H1 (cell line): Measurements from ENCODE around the gene GAK. TPM values are rescaled to one million over a fixed set of nuclear protein-coding genes. Genes with fewer than 3 reads are reported as not detected.

ENCODE experiments used
- CTCF ChIA-PET: fragments of 300-600 bp; sonication (Branson Sonifier 250); formaldehyde crosslinking; loops from one replicate; lab custom pipeline; 2021; ENCODE audit not compliant: partially characterized antibody; lab: Charles Lee
- POLR2A ChIA-PET: fragments of 300-600 bp; sonication (Branson Sonifier 250); formaldehyde crosslinking; loops from one replicate; lab custom pipeline; 2021; ENCODE audit warnings: inconsistent platforms; ENCODE audit not compliant: partially characterized antibody; lab: Charles Lee
- DNase-seq, 2 experiments: peaks; one replicate each; pipeline versions ENCODE4 v3.0.0 to v3.0.0-alpha.2; 2010 to 2022; ENCODE audit warnings: low spot score in 2 of 2, low read depth in 1 of 2, mixed read lengths in 1 of 2
- FAIRE-seq: peaks from 2 replicates; lab custom pipeline; 2011; peaks lifted over from hg19 to GRCh38; lab: Jason Lieb, UNC
- H2AFZ ChIP-seq: 2 replicates; pipeline ENCODE4 v1.8.1; 2012; ENCODE audit warnings: low read length, inconsistent platforms
- H2AK5ac ChIP-seq: 2 replicates; pipeline ENCODE4 v1.6.1; 2013; ENCODE audit warnings: low read depth, low read length
- H2BK120ac ChIP-seq: replicated peaks from 2 replicates; pipeline ENCODE3; 2013; ENCODE audit warnings: low read depth, low read length, inconsistent platforms
- H2BK12ac ChIP-seq: 2 replicates; pipeline ENCODE4 v1.6.1; 2013; ENCODE audit warnings: low read depth, low read length
- H2BK15ac ChIP-seq: 2 replicates; pipeline ENCODE4 v1.6.1; 2013; ENCODE audit warnings: low read length
- H2BK20ac ChIP-seq: 2 replicates; pipeline ENCODE4 v1.6.1; 2013; ENCODE audit warnings: low read length
- H2BK5ac ChIP-seq: 2 replicates; pipeline ENCODE4 v1.6.1; 2013; ENCODE audit warnings: low read depth, low read length
- H3K14ac ChIP-seq: 2 replicates; pipeline ENCODE4 v1.6.1; 2013; ENCODE audit warnings: inconsistent platforms; ENCODE audit not compliant: insufficient read length
- H3K18ac ChIP-seq: 2 replicates; pipeline ENCODE4 v1.6.1; 2013; ENCODE audit warnings: low read length; ENCODE audit errors: extremely low read depth
- H3K23ac ChIP-seq: 2 replicates; pipeline ENCODE4 v1.6.1; 2013; ENCODE audit warnings: inconsistent platforms; ENCODE audit not compliant: insufficient read length
- H3K23me2 ChIP-seq: 2 replicates; pipeline ENCODE4 v1.6.1; 2013; ENCODE audit warnings: low read depth, low read length
- H3K27ac ChIP-seq: 2 replicates; pipeline ENCODE4 v1.6.1; 2011; ENCODE audit warnings: low read depth, low read length, inconsistent platforms
- H3K27me3 ChIP-seq, 4 experiments: replicated peaks in 1 of 4; 1 replicate in 1 of 4; 2 replicates in 3 of 4; pipeline versions ENCODE4 v1.6.1 to v1.8.1; 2011 to 2013; ENCODE audit warnings: low read length in 3 of 4, mild to moderate bottlenecking in 3 of 4, inconsistent platforms in 2 of 4, mixed read lengths in 2 of 4, moderate library complexity in 1 of 4; ENCODE audit not compliant: control insufficient read depth in 3 of 4, insufficient read depth in 3 of 4; ENCODE audit errors: extremely low read depth in 1 of 4
- H3K36me3 ChIP-seq, 4 experiments: 2 replicates each; pipeline versions ENCODE4 v1.6.1 to v1.8.1; 2011 to 2013; ENCODE audit warnings: mild to moderate bottlenecking in 4 of 4, low read length in 3 of 4, moderate library complexity in 2 of 4, control low read depth in 1 of 4, inconsistent platforms in 1 of 4; ENCODE audit not compliant: insufficient read depth in 4 of 4, control insufficient read depth in 2 of 4
- H3K4ac ChIP-seq: replicated peaks from 2 replicates; pipeline ENCODE3; 2013; ENCODE audit warnings: low read length, low read depth, mixed read lengths, inconsistent platforms; ENCODE audit not compliant: insufficient read length
- H3K4me1 ChIP-seq, 4 experiments: replicated peaks in 1 of 4; 1 replicate in 1 of 4; 2 replicates in 3 of 4; pipeline versions ENCODE4 v1.6.1 to v1.8.1; 2011 to 2013; ENCODE audit warnings: low read length in 3 of 4, inconsistent platforms in 2 of 4, mixed read lengths in 1 of 4; ENCODE audit not compliant: insufficient read depth in 4 of 4, control insufficient read depth in 3 of 4
- H3K4me2 ChIP-seq, 2 experiments: 2 replicates each; pipeline versions ENCODE4 v1.6.1 to v1.8.1; 2011 to 2013; ENCODE audit warnings: low read depth in 2 of 2, low read length in 2 of 2, control low read depth in 1 of 2, inconsistent platforms in 1 of 2, mild to moderate bottlenecking in 1 of 2; ENCODE audit not compliant: insufficient read depth in 1 of 2
- H3K4me3 ChIP-seq, 4 experiments: fragments of 200-600, 300-600 bp in 1 of 4; sonication (generic), shearing (Covaris generic), sonication (Bioruptor Twin) in 1 of 4; 2 replicates each; pipeline versions ENCODE4 v1.5.1 to v1.8.1; 2011 to 2016; ENCODE audit warnings: low read length in 4 of 4, low read depth in 3 of 4, control low read depth in 2 of 4, inconsistent platforms in 2 of 4, mild to moderate bottlenecking in 2 of 4, mixed read lengths in 1 of 4, moderate library complexity in 1 of 4; ENCODE audit not compliant: insufficient read depth in 2 of 4; ENCODE audit errors: extremely low read depth in 1 of 4
- H3K56ac ChIP-seq: replicated peaks from 2 replicates; pipeline ENCODE3; 2013; ENCODE audit warnings: low read depth, mild to moderate bottlenecking, mixed read lengths, low read length, inconsistent platforms; ENCODE audit not compliant: insufficient read length
- H3K79me1 ChIP-seq: 2 replicates; pipeline ENCODE4 v1.6.1; 2013; ENCODE audit warnings: low read depth, low read length, control low read depth
- H3K79me2 ChIP-seq, 2 experiments: 2 replicates each; pipeline versions ENCODE4 v1.6.1 to v1.8.1; 2012 to 2013; ENCODE audit warnings: low read length in 2 of 2, mild to moderate bottlenecking in 2 of 2, inconsistent platforms in 1 of 2; ENCODE audit not compliant: insufficient read depth in 2 of 2, control insufficient read depth in 1 of 2
- H3K9ac ChIP-seq, 4 experiments: replicated peaks in 1 of 4; 1 replicate in 1 of 4; 2 replicates in 3 of 4; pipeline versions ENCODE4 v1.6.1 to v1.8.1; 2011 to 2013; ENCODE audit warnings: low read depth in 3 of 4, low read length in 3 of 4, control low read depth in 2 of 4, mild to moderate bottlenecking in 2 of 4, moderate library complexity in 2 of 4, inconsistent platforms in 1 of 4; ENCODE audit errors: extremely low read depth in 1 of 4
- H3K9me3 ChIP-seq, 2 experiments: 2 replicates each; pipeline versions ENCODE4 v1.6.1 to v1.8.1; 2012 to 2013; ENCODE audit warnings: mild to moderate bottlenecking in 2 of 2, moderate library complexity in 2 of 2, control low read depth in 1 of 2, inconsistent platforms in 1 of 2, low read depth in 1 of 2, low read length in 1 of 2, mixed read lengths in 1 of 2; ENCODE audit not compliant: insufficient read depth in 2 of 2
- H4K20me1 ChIP-seq, 2 experiments: replicated peaks in 1 of 2; 2 replicates each; pipeline versions ENCODE3 to v1.8.1; 2011 to 2013; ENCODE audit warnings: inconsistent platforms in 2 of 2, low read length in 2 of 2, mild to moderate bottlenecking in 1 of 2; ENCODE audit not compliant: insufficient read depth in 2 of 2, control insufficient read depth in 1 of 2
- H4K5ac ChIP-seq: 2 replicates; pipeline ENCODE4 v1.6.1; 2013; ENCODE audit warnings: low read length, low read depth, mixed read lengths, inconsistent platforms; ENCODE audit not compliant: insufficient read length
- H4K8ac ChIP-seq: 2 replicates; pipeline ENCODE4 v1.8.0; 2013; ENCODE audit warnings: mild to moderate bottlenecking, moderate library complexity, low read length, inconsistent platforms; ENCODE audit not compliant: insufficient read depth; ENCODE audit errors: extremely low read depth
- H4K91ac ChIP-seq: replicated peaks from 2 replicates; pipeline ENCODE3; 2013; ENCODE audit warnings: low read length, mixed read lengths, inconsistent platforms; ENCODE audit not compliant: insufficient read length
- BACH1 ChIP-seq: IDR thresholded peaks from 2 replicates; pipeline ENCODE4 v1.6.1; 2012; ENCODE audit warnings: low read length, improper control_type of control experiment
- CEBPB ChIP-seq: IDR thresholded peaks from 2 replicates; pipeline ENCODE4 v1.6.1; 2012; ENCODE audit warnings: low read depth, low read length
- GABPA ChIP-seq: IDR thresholded peaks from 2 replicates; pipeline ENCODE4 v1.6.1; 2011; ENCODE audit warnings: mild to moderate bottlenecking, low read length, moderate library complexity, borderline replicate concordance; ENCODE audit not compliant: insufficient read depth
- HDAC2 ChIP-seq, 2 experiments: fragments of 300-600 bp in 1 of 2; sonication (generic) in 1 of 2; IDR thresholded peaks; 2 replicates each; pipeline ENCODE4 v1.6.1; 2011 to 2012; ENCODE audit warnings: low read depth in 2 of 2, low read length in 2 of 2, mild to moderate bottlenecking in 2 of 2, moderate library complexity in 2 of 2, borderline replicate concordance in 1 of 2, inconsistent platforms in 1 of 2
- KDM1A ChIP-seq: fragments of 200-600, 300-600 bp; sonication (generic); IDR thresholded peaks from 2 replicates; pipeline ENCODE4 v1.7.1; 2016; ENCODE audit warnings: mild to moderate bottlenecking, low read length, borderline replicate concordance
- POU5F1 ChIP-seq: IDR thresholded peaks from 2 replicates; pipeline ENCODE4 v1.6.1; 2011; ENCODE audit warnings: low read depth, mild to moderate bottlenecking, low read length, moderate library complexity
- RXRA ChIP-seq: IDR thresholded peaks from 2 replicates; pipeline ENCODE4 v1.6.1; 2011; ENCODE audit warnings: low read depth, mild to moderate bottlenecking, low read length, moderate library complexity; ENCODE audit not compliant: insufficient read depth
- SAP30 ChIP-seq: fragments of 300-600 bp; sonication (generic); IDR thresholded peaks from 2 replicates; pipeline ENCODE4 v1.7.1; 2012; ENCODE audit warnings: low read length, moderate library complexity, mild to moderate bottlenecking, inconsistent platforms; ENCODE audit not compliant: insufficient read depth, insufficient replicate concordance
- SIX5 ChIP-seq: IDR thresholded peaks from 2 replicates; pipeline ENCODE4 v1.6.1; 2011; ENCODE audit warnings: mild to moderate bottlenecking, low read depth, low read length
- SP2 ChIP-seq: IDR thresholded peaks from 2 replicates; pipeline ENCODE4 v1.6.1; 2012; ENCODE audit warnings: mild to moderate bottlenecking, low read length, inconsistent platforms
- SUZ12 ChIP-seq: fragments of 200-600 bp; sonication (generic); IDR thresholded peaks from 2 replicates; pipeline ENCODE4 v1.6.1; 2012; ENCODE audit warnings: mild to moderate bottlenecking, inconsistent platforms, low read length, moderate library complexity, mixed read lengths
- WGBS, 2 experiments: shearing (Covaris generic) in 1 of 2; methylation state at CpG; one replicate each; pipeline versions ENCODE4 v1.1.6 to v1.1.7; 2013 to 2015; ENCODE audit warnings: low lambda C conversion rate in 2 of 2, mixed read lengths in 2 of 2, inconsistent platforms in 1 of 2, low coverage in 1 of 2, missing lambda C conversion rate in 1 of 2; ENCODE audit not compliant: insufficient replicate concordance in 2 of 2, insufficient coverage in 1 of 2, insufficient read length in 1 of 2; ENCODE audit errors: extremely low coverage in 1 of 2, missing lambda C conversion rate in 1 of 2; 5-methylcytosine and 5-hydroxymethylcytosine counted together
- polyA plus RNA-seq, 7 experiments: library from polyadenylated mRNA; depleted of rRNA in 3 of 7; stranded (reverse) in 5 of 7; unstranded in 2 of 7; fragments of >200 nt in 5 of 7; fragments of 200-250 nt in 2 of 7; gene quantifications; 1 replicate in 5 of 7; 2 replicates in 1 of 7; 4 replicates in 1 of 7; pipeline versions ENCODE4 v1.2.1 to v1.2.3, GENCODE V29; 2011 to 2013; ENCODE audit warnings: missing spikeins in 2 of 7, mixed read lengths in 2 of 7
- total RNA-seq: library from RNA; stranded (reverse); fragmentation: NEBNext Ultra II Directional; extraction: Animal tissue kit (Norgen Biotek cat#: 25700); gene quantifications from 2 replicates; pipeline ENCODE4 v1.2.1, GENCODE V29; 2021
- TF ChIP-seq, protein P1 (sequence below): IDR thresholded peaks from 2 replicates; pipeline ENCODE4 v1.6.1; 2012; ENCODE audit warnings: low read length, inconsistent platforms

The GAK gene
- total and polyA plus RNA-seq, 2 of the 8 experiments (the other 6 are each of a cell fraction or from before 2014, with no cell fraction given), result 31.5 to 70.8 TPM

DNA sequence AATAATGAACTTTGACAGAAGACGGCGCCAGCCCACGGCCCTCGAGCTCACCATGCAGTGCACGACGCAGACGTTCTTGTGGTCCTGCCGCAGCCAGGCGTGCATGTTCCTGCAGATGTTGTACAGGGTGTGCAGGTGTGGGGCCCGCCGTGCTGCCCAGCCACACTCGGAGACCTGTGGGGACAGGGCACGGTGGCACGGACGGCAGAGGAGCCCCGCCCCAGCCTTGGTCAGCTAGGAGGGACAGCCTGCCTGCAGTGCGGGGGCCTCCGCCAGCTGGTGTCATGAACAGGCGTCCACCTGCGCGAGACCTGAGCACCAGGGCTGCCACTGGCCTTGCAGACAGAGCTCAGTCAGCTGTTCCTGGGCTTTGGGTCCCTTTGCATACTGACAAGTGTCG is 49.5 kb downstream of the GAK start:
- no peak overlapping the region for H4K91ac ChIP-seq
- no peak overlapping the region for H2BK12ac ChIP-seq
- H3K4me2 ChIP-seq, result no peak overlapping the region
- no peak overlapping the region for H4K5ac ChIP-seq
- H3K4me1 ChIP-seq, result no peaks in the 10 kb centered on the region
- DNase-seq (no peak), FAIRE-seq (no peak)
- no peak overlapping the region for H2BK5ac ChIP-seq
- H3K4ac ChIP-seq, result no peak overlapping the region
- ChIA-PET POLR2A (interaction anchor here (0.6 to 1.9 kb wide), 5 partner anchors 9 to 76 kb away, joined by 3 to 5 read pairs (median 3); no protein-coding TSS in a partner anchor), CTCF (interaction anchor here (0.7 to 5.8 kb wide), 5 partner anchors 9 to 140 kb away, joined by 3 to 34 read pairs (median 4); no protein-coding TSS in a partner anchor)
- no peak overlapping the region for H3K27ac ChIP-seq
- H3K79me2 ChIP-seq, result no peaks in the 10 kb centered on the region
- H2BK20ac ChIP-seq, result no peak overlapping the region
- peaks cover 0 to 16% of the 10 kb centered on the region in 2 experiments for H4K20me1 ChIP-seq
- no peak overlapping the region for H3K18ac ChIP-seq
- H3K4me3 ChIP-seq, result no peak overlapping the region
- H3K14ac ChIP-seq, result no peak overlapping the region
- H2BK15ac ChIP-seq, result no peak overlapping the region
- H3K79me1 ChIP-seq, result no peaks in the 10 kb centered on the region; the same call in 1 of the 2 replicates
- H3K9me3 ChIP-seq, result peaks cover 0 to 6% of the 10 kb centered on the region in 2 experiments; a peak in 1 of 4 replicates
- H3K23ac ChIP-seq, result no peak overlapping the region
- H2AFZ ChIP-seq, result no peak overlapping the region
- H4K8ac ChIP-seq, result no peak overlapping the region
- no peaks in the 10 kb centered on the region; the same call in 1 of the 2 replicates for H3K23me2 ChIP-seq
- no peak overlapping the region for H2BK120ac ChIP-seq
- WGBS, 2 experiments, result 100% methylated on average over 22 of the region's 22 CpGs; no CpG with 5 or more reads in 1 of the 2 experiments
- H3K36me3 ChIP-seq, result peaks cover 4 to 14% (median 10%) of the 10 kb centered on the region in 4 experiments; a peak in 6 of 8 replicates
- no peak overlapping the region for H2AK5ac ChIP-seq
- H3K56ac ChIP-seq, result no peak overlapping the region
- H3K9ac ChIP-seq, result no peak overlapping the region
- no peaks in the 10 kb centered on the region for H3K27me3 ChIP-seq
- TF ChIP-seq HDAC2 (IDR thresholded peaks at IDR 0.05; ENCODE audit: borderline replicate concordance in 1 of 2, low read depth in 2 of 2, low read length in 2 of 2) (no peak), RXRA (no peak), SP2 (no peak), SAP30 (no peak), POU5F1 (no peak), BACH1 (no peak), CEBPB (no peak), SIX5 (no peak), SUZ12 (no peak), KDM1A (no peak), GABPA (no peak)
- TF ChIP-seq, protein P1, sequence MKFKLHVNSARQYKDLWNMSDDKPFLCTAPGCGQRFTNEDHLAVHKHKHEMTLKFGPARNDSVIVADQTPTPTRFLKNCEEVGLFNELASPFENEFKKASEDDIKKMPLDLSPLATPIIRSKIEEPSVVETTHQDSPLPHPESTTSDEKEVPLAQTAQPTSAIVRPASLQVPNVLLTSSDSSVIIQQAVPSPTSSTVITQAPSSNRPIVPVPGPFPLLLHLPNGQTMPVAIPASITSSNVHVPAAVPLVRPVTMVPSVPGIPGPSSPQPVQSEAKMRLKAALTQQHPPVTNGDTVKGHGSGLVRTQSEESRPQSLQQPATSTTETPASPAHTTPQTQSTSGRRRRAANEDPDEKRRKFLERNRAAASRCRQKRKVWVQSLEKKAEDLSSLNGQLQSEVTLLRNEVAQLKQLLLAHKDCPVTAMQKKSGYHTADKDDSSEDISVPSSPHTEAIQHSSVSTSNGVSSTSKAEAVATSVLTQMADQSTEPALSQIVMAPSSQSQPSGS, result no peak
